GM23338 (cell line): ENCODE data around the gene GNB1L. TPM values are rescaled to one million over a fixed set of nuclear protein-coding genes. Genes with fewer than 3 reads are reported as not detected.

ENCODE experiments used
- ATAC-seq: fragments of 200-7000 bp; cut with Tn5 transposase; 3 replicates; pipeline ENCODE4 v1.9.1; 2020
- DNase-seq: peaks from one replicate; pipeline ENCODE4 v3.0.0-alpha.2; 2015; ENCODE audit warnings: low spot score
- H2AFZ ChIP-seq: fragments of 200-600 bp; sonication (generic); 2 replicates; pipeline ENCODE4 v1.8.0; 2016; ENCODE audit warnings: antibody characterized with exemption, mild to moderate bottlenecking, moderate library complexity
- H3F3A ChIP-seq: fragments of 200-600 bp; sonication (generic); replicated peaks from 2 replicates; pipeline ENCODE4 v1.8.0; 2017; ENCODE audit warnings: antibody characterized with exemption, mixed run types, low read depth
- H3K27ac ChIP-seq: fragments of 200-600 bp; sonication (generic); 2 replicates; pipeline ENCODE4 v1.6.1; 2016; ENCODE audit warnings: low read depth
- H3K27me3 ChIP-seq: fragments of 200-600 bp; sonication (generic); 2 replicates; pipeline ENCODE4 v1.8.0; 2016; ENCODE audit warnings: mild to moderate bottlenecking, mixed run types, moderate library complexity; ENCODE audit not compliant: insufficient read depth
- H3K36me3 ChIP-seq: fragments of 200-600 bp; sonication (generic); 2 replicates; pipeline ENCODE4 v1.8.0; 2016; ENCODE audit warnings: mild to moderate bottlenecking; ENCODE audit not compliant: insufficient read depth
- H3K4me1 ChIP-seq: fragments of 200-600 bp; sonication (generic); 2 replicates; pipeline ENCODE4 v1.8.0; 2016; ENCODE audit warnings: mild to moderate bottlenecking, moderate library complexity; ENCODE audit not compliant: insufficient read depth
- H3K4me2 ChIP-seq: fragments of 200-600 bp; sonication (generic); 2 replicates; pipeline ENCODE4 v1.7.1; 2017; ENCODE audit warnings: mixed run types
- H3K4me3 ChIP-seq: fragments of 200-600 bp; sonication (generic); 2 replicates; pipeline ENCODE4 v1.6.1; 2016; ENCODE audit warnings: mixed run types
- H3K79me2 ChIP-seq: fragments of 200-600 bp; sonication (generic); replicated peaks from 2 replicates; pipeline ENCODE4 v1.8.0; 2017; ENCODE audit warnings: mild to moderate bottlenecking; ENCODE audit not compliant: insufficient read depth
- H3K9me2 ChIP-seq: fragments of 200-600 bp; sonication (generic); 2 replicates; pipeline ENCODE4 v1.8.0; 2017; ENCODE audit not compliant: insufficient read depth
- H4K20me1 ChIP-seq: fragments of 200-600 bp; sonication (generic); replicated peaks from 2 replicates; pipeline ENCODE4 v1.8.0; 2017; ENCODE audit warnings: mild to moderate bottlenecking; ENCODE audit not compliant: insufficient read depth
- H3K27ac Mint-ChIP-seq: 2 replicates; pipeline ENCODE4 v1.8.0; 2020; ENCODE audit warnings: inconsistent platforms, mild to moderate bottlenecking, moderate library complexity, mixed read lengths
- H3K27me3 Mint-ChIP-seq: 3 replicates; pipeline ENCODE4 v1.8.0; 2022; ENCODE audit warnings: low read depth, mild to moderate bottlenecking, moderate library complexity, mixed read lengths, inconsistent platforms; ENCODE audit not compliant: insufficient read depth, poor library complexity
- H3K36me3 Mint-ChIP-seq: 3 replicates; pipeline ENCODE4 v1.8.0; 2021; ENCODE audit warnings: low read depth, mild to moderate bottlenecking, inconsistent platforms, moderate library complexity, mixed read lengths
- H3K4me1 Mint-ChIP-seq: 3 replicates; pipeline ENCODE4 v1.8.0; 2020; ENCODE audit warnings: mild to moderate bottlenecking, inconsistent platforms, mixed read lengths
- H3K4me3 Mint-ChIP-seq: 3 replicates; pipeline ENCODE4 v1.8.0; 2021; ENCODE audit warnings: moderate library complexity, mild to moderate bottlenecking, inconsistent platforms, mixed read lengths
- H3K9me3 Mint-ChIP-seq: 3 replicates; pipeline ENCODE4 v1.8.0; 2020; ENCODE audit warnings: moderate library complexity, mild to moderate bottlenecking, inconsistent platforms, mixed read lengths
- CTCF ChIP-seq, 2 experiments: fragments of 200-600 bp in 1 of 2; sonication (generic) in 1 of 2; conservative IDR thresholded peaks; 2 replicates each; pipeline versions ENCODE4 v1.5.1 to v1.6.1; 2016 to 2017; ENCODE audit warnings: antibody characterized with exemption in 2 of 2, low read depth in 2 of 2, mild to moderate bottlenecking in 2 of 2, moderate library complexity in 1 of 2
- ETS1 ChIP-seq: IDR thresholded peaks from 2 replicates; pipeline ENCODE4 v1.6.1; 2016; ENCODE audit warnings: antibody characterized with exemption
- EZH2phosphoT487 ChIP-seq: fragments of 200-600 bp; sonication (generic); IDR thresholded peaks from one replicate; pipeline ENCODE4 v1.8.1; 2018; ENCODE audit warnings: antibody characterized with exemption; ENCODE audit not compliant: unreplicated experiment
- JUNB ChIP-seq: IDR thresholded peaks from one replicate; pipeline ENCODE4 v1.6.1; 2016; ENCODE audit warnings: antibody characterized with exemption; ENCODE audit not compliant: unreplicated experiment
- NANOG ChIP-seq: IDR thresholded peaks from 2 replicates; pipeline ENCODE4 v1.6.1; 2016; ENCODE audit warnings: antibody characterized with exemption, borderline replicate concordance
- POLR2AphosphoS5 ChIP-seq: IDR thresholded peaks from 2 replicates; pipeline ENCODE4 v1.6.1; 2016; ENCODE audit warnings: antibody characterized with exemption, low read depth
- STAT1 ChIP-seq: IDR thresholded peaks from one replicate; pipeline ENCODE4 v1.6.1; 2016; ENCODE audit warnings: antibody characterized with exemption; ENCODE audit not compliant: unreplicated experiment
- ZNF114 ChIP-seq: fragments of 250-450 bp; sonication (Bioruptor Pico); IDR thresholded peaks from 2 replicates; pipeline ENCODE4 v1.5.0; 2020; ENCODE audit warnings: mild to moderate bottlenecking, moderate library complexity
- ZNF331 ChIP-seq: fragments of 250-450 bp; sonication (Bioruptor Pico); IDR thresholded peaks from 2 replicates; pipeline ENCODE4 v1.5.0; 2020; ENCODE audit warnings: low read depth, mild to moderate bottlenecking, moderate library complexity
- polyA plus RNA-seq: library from polyadenylated mRNA; unstranded; fragments of >200 nt; fragmentation: Nextera tagmentation; extraction: Ambion mirVana; gene quantifications from 2 replicates; pipeline ENCODE4 v1.2.1, GENCODE V29; 2016
- total RNA-seq: library from RNA; depleted of rRNA; stranded (reverse); fragments of >200 nt; shearing (Covaris generic); gene quantifications from 2 replicates; pipeline ENCODE4 v1.2.3, GENCODE V29; 2014
- TF ChIP-seq, protein P1 (sequence below): IDR thresholded peaks from one replicate; pipeline ENCODE4 v1.6.1; 2018; ENCODE audit warnings: antibody characterized with exemption; ENCODE audit not compliant: unreplicated experiment

Gene GNB1L
- total and polyA plus RNA-seq, 2 experiments from 2014 or later: 15.2 to 27.8 TPM

GRCh38 chr22:19843107-19843856 lies 11.4 kb downstream of the GNB1L start:
- H3K27me3 Mint-ChIP-seq: peaks cover 16% of the 10 kb centered on the region
- peaks cover 10% of the 10 kb centered on the region; the same call in 2 of the 3 replicates for H3K36me3 Mint-ChIP-seq
- Histone ChIP-seq H3K4me2 (no peak overlapping the region), H3F3A (no peaks in the 10 kb centered on the region), H3K27me3 (no peaks in the 10 kb centered on the region), H3K79me2 (peaks cover 6% of the 10 kb centered on the region), H3K4me1 (no peaks in the 10 kb centered on the region), H3K9me2 (no peaks in the 10 kb centered on the region), H3K36me3 (no peaks in the 10 kb centered on the region), H4K20me1 (peaks cover 6% of the 10 kb centered on the region), H3K27ac (no peak overlapping the region), H2AFZ (no peak overlapping the region), H3K4me3 (no peak overlapping the region)
- TF ChIP-seq STAT1 (no peak), CTCF (conservative IDR thresholded peaks at IDR 0.05; ENCODE audit: low read depth in 2 of 2) (no peak), EZH2phosphoT487 (no peak), ZNF331 (no peak), JUNB (no peak), ETS1 (no peak), POLR2AphosphoS5 (no peak), ZNF114 (CRISPR knock-in tag) (no peak), NANOG (no peak)
- TF ChIP-seq, protein P1, sequence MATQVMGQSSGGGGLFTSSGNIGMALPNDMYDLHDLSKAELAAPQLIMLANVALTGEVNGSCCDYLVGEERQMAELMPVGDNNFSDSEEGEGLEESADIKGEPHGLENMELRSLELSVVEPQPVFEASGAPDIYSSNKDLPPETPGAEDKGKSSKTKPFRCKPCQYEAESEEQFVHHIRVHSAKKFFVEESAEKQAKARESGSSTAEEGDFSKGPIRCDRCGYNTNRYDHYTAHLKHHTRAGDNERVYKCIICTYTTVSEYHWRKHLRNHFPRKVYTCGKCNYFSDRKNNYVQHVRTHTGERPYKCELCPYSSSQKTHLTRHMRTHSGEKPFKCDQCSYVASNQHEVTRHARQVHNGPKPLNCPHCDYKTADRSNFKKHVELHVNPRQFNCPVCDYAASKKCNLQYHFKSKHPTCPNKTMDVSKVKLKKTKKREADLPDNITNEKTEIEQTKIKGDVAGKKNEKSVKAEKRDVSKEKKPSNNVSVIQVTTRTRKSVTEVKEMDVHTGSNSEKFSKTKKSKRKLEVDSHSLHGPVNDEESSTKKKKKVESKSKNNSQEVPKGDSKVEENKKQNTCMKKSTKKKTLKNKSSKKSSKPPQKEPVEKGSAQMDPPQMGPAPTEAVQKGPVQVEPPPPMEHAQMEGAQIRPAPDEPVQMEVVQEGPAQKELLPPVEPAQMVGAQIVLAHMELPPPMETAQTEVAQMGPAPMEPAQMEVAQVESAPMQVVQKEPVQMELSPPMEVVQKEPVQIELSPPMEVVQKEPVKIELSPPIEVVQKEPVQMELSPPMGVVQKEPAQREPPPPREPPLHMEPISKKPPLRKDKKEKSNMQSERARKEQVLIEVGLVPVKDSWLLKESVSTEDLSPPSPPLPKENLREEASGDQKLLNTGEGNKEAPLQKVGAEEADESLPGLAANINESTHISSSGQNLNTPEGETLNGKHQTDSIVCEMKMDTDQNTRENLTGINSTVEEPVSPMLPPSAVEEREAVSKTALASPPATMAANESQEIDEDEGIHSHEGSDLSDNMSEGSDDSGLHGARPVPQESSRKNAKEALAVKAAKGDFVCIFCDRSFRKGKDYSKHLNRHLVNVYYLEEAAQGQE: no peak
- H3K9me3 Mint-ChIP-seq: no peaks in the 10 kb centered on the region; the same call in 2 of the 3 replicates
- no peak overlapping the region for H3K4me3 Mint-ChIP-seq
- H3K4me1 Mint-ChIP-seq: peaks cover 13% of the 10 kb centered on the region; the same call in 2 of the 3 replicates
- DNase-seq (no peak), ATAC-seq (no peak)
- H3K27ac Mint-ChIP-seq: no peak overlapping the region
